SK-N-SH (cell line): ENCODE data around the gene CDKN2D. TPM values are rescaled to one million over a fixed set of nuclear protein-coding genes. Genes with fewer than 3 reads are reported as not detected.

Experiments used
- CTCF ChIA-PET: fragments of 300-600, 350-600 bp; formaldehyde crosslinking; extraction: SDS; loops from one replicate; lab custom pipeline; 2021; lab: Yijun Ruan, JAX
- POLR2A ChIA-PET: fragments of 350-600 bp; sonication (Branson Sonifier 250); formaldehyde crosslinking; extraction: SDS; loops from one replicate; lab custom pipeline; 2020; ENCODE audit warnings: antibody characterized with exemption, inconsistent platforms; lab: Yijun Ruan, JAX
- DNase-seq: peaks from one replicate; pipeline ENCODE4 v3.0.0; 2012
- H2AFZ ChIP-seq: fragments of 200-600 bp; sonication (generic); 2 replicates; pipeline ENCODE4 v1.8.1; 2016; ENCODE audit warnings: antibody characterized with exemption, mild to moderate bottlenecking, low read depth
- H3F3A ChIP-seq: fragments of 200-600 bp; sonication (generic); replicated peaks from 2 replicates; pipeline ENCODE3; 2016; ENCODE audit warnings: antibody characterized with exemption, mild to moderate bottlenecking; ENCODE audit not compliant: insufficient read depth
- H3K27ac ChIP-seq, 2 experiments: fragments of 200-500 bp in 1 of 2; fragments of 200-600 bp in 1 of 2; sonication (Bioruptor generic) in 1 of 2; sonication (generic), shearing (Covaris generic) in 1 of 2; 2 replicates each; pipeline versions ENCODE4 v1.5.1 to v1.6.1; 2014 to 2016; ENCODE audit warnings: low read depth in 2 of 2, inconsistent platforms in 1 of 2, low read length in 1 of 2, mild to moderate bottlenecking in 1 of 2, mixed read lengths in 1 of 2
- H3K27me3 ChIP-seq: fragments of 200-600 bp; sonication (generic), shearing (Covaris generic); 2 replicates; pipeline ENCODE4 v1.6.1; 2016; ENCODE audit warnings: mixed run types; ENCODE audit not compliant: insufficient read depth
- H3K36me3 ChIP-seq, 2 experiments: fragments of 200-500 bp in 1 of 2; fragments of 200-600 bp in 1 of 2; sonication (Bioruptor generic) in 1 of 2; sonication (generic) in 1 of 2; replicated peaks in 1 of 2; 2 replicates each; pipeline versions ENCODE3 to v1.5.1; 2014 to 2016; ENCODE audit warnings: low read length in 1 of 2, mild to moderate bottlenecking in 1 of 2; ENCODE audit not compliant: insufficient read depth in 2 of 2, control insufficient read depth in 1 of 2
- H3K4me1 ChIP-seq, 2 experiments: fragments of 200-500 bp in 1 of 2; fragments of 200-600 bp in 1 of 2; sonication (Bioruptor generic) in 1 of 2; sonication (generic), shearing (Covaris generic) in 1 of 2; 2 replicates each; pipeline versions ENCODE4 v1.5.1 to v1.6.1; 2014 to 2016; ENCODE audit warnings: low read depth in 1 of 2, low read length in 1 of 2, mixed run types in 1 of 2; ENCODE audit not compliant: insufficient read depth in 2 of 2, control insufficient read depth in 1 of 2
- H3K4me2 ChIP-seq: fragments of 200-600 bp; sonication (generic), shearing (Covaris generic); 2 replicates; pipeline ENCODE4 v1.6.1; 2017; ENCODE audit warnings: mixed run types
- H3K4me3 ChIP-seq, 2 experiments: fragments of 200-500 bp in 1 of 2; fragments of 200-600 bp in 1 of 2; sonication (Bioruptor generic) in 1 of 2; sonication (generic), shearing (Covaris generic) in 1 of 2; 2 replicates each; pipeline versions ENCODE4 v1.5.1 to v1.8.1; 2014 to 2016; ENCODE audit warnings: low read depth in 2 of 2, inconsistent platforms in 1 of 2, low read length in 1 of 2, mild to moderate bottlenecking in 1 of 2, mixed read lengths in 1 of 2, moderate library complexity in 1 of 2
- H3K79me2 ChIP-seq: fragments of 200-600 bp; sonication (generic); 2 replicates; pipeline ENCODE4 v1.8.1; 2017; ENCODE audit warnings: mild to moderate bottlenecking; ENCODE audit not compliant: insufficient read depth
- H3K9ac ChIP-seq: fragments of 200-600 bp; sonication (generic); 2 replicates; pipeline ENCODE4 v1.6.1; 2017; ENCODE audit warnings: mixed run types
- H3K9me2 ChIP-seq: fragments of 200-600 bp; sonication (generic); 2 replicates; pipeline ENCODE4 v1.6.1; 2017; ENCODE audit warnings: mixed run types
- H3K9me3 ChIP-seq: fragments of 200-600 bp; sonication (generic); 2 replicates; pipeline ENCODE4 v1.6.1; 2017; ENCODE audit warnings: mixed run types, mild to moderate bottlenecking, moderate library complexity
- H4K20me1 ChIP-seq: fragments of 200-600 bp; sonication (generic); 2 replicates; pipeline ENCODE4 v1.6.1; 2017; ENCODE audit warnings: mild to moderate bottlenecking, mixed run types; ENCODE audit not compliant: insufficient read depth
- CHD2 ChIP-seq: fragments of 150-350 bp; IDR thresholded peaks from 2 replicates; pipeline ENCODE4 v1.6.1; 2018; ENCODE audit warnings: low read length; ENCODE audit not compliant: partially characterized antibody
- CTCF ChIP-seq: fragments of 200-600 bp; sonication (generic); IDR thresholded peaks from 2 replicates; pipeline ENCODE4 v1.6.1; 2017; ENCODE audit warnings: antibody characterized with exemption, mild to moderate bottlenecking, moderate library complexity
- FOSL2 ChIP-seq: IDR thresholded peaks from 2 replicates; pipeline ENCODE4 v1.4.0; 2012; ENCODE audit warnings: low read depth, mild to moderate bottlenecking, moderate library complexity, borderline replicate concordance
- IRF3 ChIP-seq: fragments of 150-350 bp; IDR thresholded peaks from 2 replicates; pipeline ENCODE4 v1.6.1; 2016; ENCODE audit warnings: mild to moderate bottlenecking, low read depth, low read length
- MAX ChIP-seq: IDR thresholded peaks from 2 replicates; pipeline ENCODE4 v1.4.0; 2012; ENCODE audit warnings: low read depth
- MXI1 ChIP-seq: IDR thresholded peaks from 2 replicates; pipeline ENCODE4 v1.6.1; 2012; ENCODE audit warnings: mild to moderate bottlenecking, low read depth, low read length, improper control_type of control experiment
- NRF1 ChIP-seq: IDR thresholded peaks from 2 replicates; pipeline ENCODE4 v1.6.1; 2012; ENCODE audit warnings: low read depth, mild to moderate bottlenecking, low read length
- PBX3 ChIP-seq: IDR thresholded peaks from 2 replicates; pipeline ENCODE4; 2012
- RFX5 ChIP-seq: IDR thresholded peaks from 2 replicates; pipeline ENCODE4 v1.6.1; 2012; ENCODE audit warnings: mild to moderate bottlenecking, improper control_type of control experiment, low read length
- SIN3A ChIP-seq: IDR thresholded peaks from 2 replicates; pipeline ENCODE4 v1.6.1; 2012; ENCODE audit warnings: low read depth, mild to moderate bottlenecking, low read length, moderate library complexity, borderline replicate concordance
- USF2 ChIP-seq: fragments of 150-350 bp; IDR thresholded peaks from 2 replicates; pipeline ENCODE4 v1.6.1; 2017; ENCODE audit warnings: antibody characterized with exemption, low read length, low read depth, borderline replicate concordance
- WGBS: methylation state at CpG from one replicate; pipeline ENCODE4 v1.1.6; 2017; ENCODE audit warnings: low lambda C conversion rate; 5-methylcytosine and 5-hydroxymethylcytosine counted together
- polyA plus RNA-seq, 3 experiments: library from polyadenylated mRNA; depleted of rRNA; stranded (reverse); fragments of >200 nt; gene quantifications; 2 replicates each; pipeline ENCODE4 v1.2.3, GENCODE V29; 2012

Gene CDKN2D
- polyA plus RNA-seq, 1 of the 3 experiments (the other 2 are of a cell fraction) = 13.1 TPM

GRCh38 chr19:10548746-10549276, 20.0 kb downstream of the CDKN2D start:
- 0 out of 2 replicates have a peak, but pooled peaks cover 3% of the 10 kb centered on the region for H4K20me1 ChIP-seq
- CTCF ChIA-PET = no interaction called here

More at GRCh38 chr19:10548746-10549276, 20.0 kb downstream of the CDKN2D start:
- Histone ChIP-seq H3K27me3 (no peaks in the 10 kb centered on the region), H3K9me2 (no peaks in the 10 kb centered on the region), H3K27ac (no peak overlapping the region), H3K4me3 (no peak overlapping the region), H3K4me1 (peaks cover 0 to 7% of the 10 kb centered on the region in 2 experiments; a peak in 1 of 4 replicates), H3K9me3 (no peaks in the 10 kb centered on the region), H3K36me3 (peaks cover 20 to 22% of the 10 kb centered on the region in 2 experiments), H3K4me2 (no peak overlapping the region), H3K79me2 (peaks cover 27% of the 10 kb centered on the region), H3F3A (peaks cover 13% of the 10 kb centered on the region), H3K9ac (no peak overlapping the region), H2AFZ (no peak overlapping the region)
- POLR2A ChIA-PET = no interaction called here
- TF ChIP-seq CTCF (no peak), RFX5 (no peak), NRF1 (no peak), PBX3 (no peak), MAX (no peak), MXI1 (no peak), IRF3 (no peak), USF2 (no peak), CHD2 (no peak), FOSL2 (no peak), SIN3A (no peak)
- 95% methylated on average over 13 of the region's 18 CpGs for WGBS
- DNase-seq = no peak
